Chondrocyte (in vitro differentiated cells): ENCODE results near the gene WDR55. TPM values are rescaled to one million over a fixed set of nuclear protein-coding genes. Genes with fewer than 3 reads are reported as not detected.
"Not testable (repeated sequence)": the region's sequence is repeated elsewhere in the genome, so short reads cannot be mapped to it uniquely, and the experiment has no call there.

Source experiments
- DNase-seq: peaks from one replicate; pipeline ENCODE4 v3.0.0; 2021; ENCODE audit warnings: mixed read lengths, low spot score
- H3K27ac Mint-ChIP-seq: one replicate; pipeline ENCODE4 v1.8.0; 2021; ENCODE audit warnings: mild to moderate bottlenecking, moderate library complexity, mixed read lengths; ENCODE audit not compliant: unreplicated experiment
- H3K27me3 Mint-ChIP-seq: 2 replicates; pipeline ENCODE4 v1.8.0; 2021; ENCODE audit warnings: low read depth, mixed read lengths
- H3K36me3 Mint-ChIP-seq: 2 replicates; pipeline ENCODE4 v1.8.0; 2021; ENCODE audit warnings: low read depth, mixed read lengths
- H3K4me1 Mint-ChIP-seq: 2 replicates; pipeline ENCODE4 v1.8.0; 2021; ENCODE audit warnings: low read depth, mild to moderate bottlenecking, mixed read lengths
- H3K4me3 Mint-ChIP-seq: one replicate; pipeline ENCODE4 v1.8.0; 2021; ENCODE audit warnings: mild to moderate bottlenecking, moderate library complexity, mixed read lengths; ENCODE audit not compliant: unreplicated experiment
- H3K9me3 Mint-ChIP-seq: 2 replicates; pipeline ENCODE4 v1.8.0; 2021; ENCODE audit warnings: low read depth, mixed read lengths
- total RNA-seq: library from RNA; stranded (reverse); gene quantifications from 3 replicates; pipeline ENCODE4 v1.2.1, GENCODE V29; 2021
- TF ChIP-seq, protein P1 (sequence below): fragments of 200-600 bp; sonication (generic); IDR thresholded peaks from 2 replicates; pipeline ENCODE4 v1.5.0; 2021; ENCODE audit warnings: antibody characterized with exemption, mild to moderate bottlenecking, moderate library complexity

Gene WDR55
- total RNA-seq, 1 donor from 2014 or later, result 24.5 TPM

DNA sequence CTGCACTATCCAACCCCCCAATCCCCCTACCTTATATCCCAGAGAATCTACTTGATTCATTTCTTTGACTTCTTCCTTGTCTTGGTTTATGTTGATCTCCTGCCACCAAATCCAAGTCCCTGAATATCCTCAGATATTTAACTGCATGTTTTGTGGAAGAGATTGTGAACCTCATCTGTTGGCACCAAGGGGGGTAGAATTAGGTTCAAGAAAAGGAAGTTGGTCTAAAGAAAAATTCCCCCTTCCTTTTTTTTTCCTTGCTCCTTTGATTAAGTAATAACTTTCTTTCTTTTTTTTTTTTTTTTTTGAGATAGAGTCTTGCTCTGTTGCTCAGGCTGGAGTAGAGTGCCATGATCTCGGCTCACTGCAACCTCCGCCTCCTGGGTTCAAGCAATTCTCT lies 31.2 kb upstream of the WDR55 start:
- H3K4me3 Mint-ChIP-seq, result no peak overlapping the region
- TF ChIP-seq, protein P1, sequence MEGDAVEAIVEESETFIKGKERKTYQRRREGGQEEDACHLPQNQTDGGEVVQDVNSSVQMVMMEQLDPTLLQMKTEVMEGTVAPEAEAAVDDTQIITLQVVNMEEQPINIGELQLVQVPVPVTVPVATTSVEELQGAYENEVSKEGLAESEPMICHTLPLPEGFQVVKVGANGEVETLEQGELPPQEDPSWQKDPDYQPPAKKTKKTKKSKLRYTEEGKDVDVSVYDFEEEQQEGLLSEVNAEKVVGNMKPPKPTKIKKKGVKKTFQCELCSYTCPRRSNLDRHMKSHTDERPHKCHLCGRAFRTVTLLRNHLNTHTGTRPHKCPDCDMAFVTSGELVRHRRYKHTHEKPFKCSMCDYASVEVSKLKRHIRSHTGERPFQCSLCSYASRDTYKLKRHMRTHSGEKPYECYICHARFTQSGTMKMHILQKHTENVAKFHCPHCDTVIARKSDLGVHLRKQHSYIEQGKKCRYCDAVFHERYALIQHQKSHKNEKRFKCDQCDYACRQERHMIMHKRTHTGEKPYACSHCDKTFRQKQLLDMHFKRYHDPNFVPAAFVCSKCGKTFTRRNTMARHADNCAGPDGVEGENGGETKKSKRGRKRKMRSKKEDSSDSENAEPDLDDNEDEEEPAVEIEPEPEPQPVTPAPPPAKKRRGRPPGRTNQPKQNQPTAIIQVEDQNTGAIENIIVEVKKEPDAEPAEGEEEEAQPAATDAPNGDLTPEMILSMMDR, result no peak
- H3K9me3 Mint-ChIP-seq, result no peaks in the 10 kb centered on the region
- no peaks in the 10 kb centered on the region for H3K27me3 Mint-ChIP-seq
- no peak for DNase-seq
- peaks cover 3% of the 10 kb centered on the region for H3K4me1 Mint-ChIP-seq
- H3K27ac Mint-ChIP-seq, result no peak overlapping the region
- H3K36me3 Mint-ChIP-seq, result no peaks in the 10 kb centered on the region

DNA sequence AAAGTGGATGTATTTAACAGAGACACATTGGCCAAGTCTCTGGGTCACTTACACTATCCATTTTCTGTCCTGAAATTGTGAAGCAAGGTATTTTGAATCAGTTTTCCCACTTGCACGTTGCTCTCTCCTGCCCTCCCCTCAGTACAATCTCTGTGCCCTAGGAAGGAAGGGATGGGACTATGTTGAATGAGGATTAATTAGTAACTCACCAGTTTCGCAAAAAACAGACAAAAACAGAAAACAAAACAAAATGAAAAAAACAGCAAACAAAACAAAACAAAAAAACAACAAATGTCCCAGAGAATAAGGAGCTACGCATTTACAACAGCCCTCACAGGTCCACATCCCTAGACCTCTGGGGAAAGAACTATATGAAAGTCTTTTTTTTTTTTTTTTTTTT lies 30.6 kb upstream of the WDR55 start:
- Mint-ChIP-seq H3K4me3 (no peak overlapping the region), H3K4me1 (peaks cover 7% of the 10 kb centered on the region), H3K27ac (no peak overlapping the region), H3K9me3 (no peaks in the 10 kb centered on the region), H3K27me3 (no peaks in the 10 kb centered on the region), H3K36me3 (no peaks in the 10 kb centered on the region)
- TF ChIP-seq, protein P1, result no peak
- DNase-seq, result no peak

DNA sequence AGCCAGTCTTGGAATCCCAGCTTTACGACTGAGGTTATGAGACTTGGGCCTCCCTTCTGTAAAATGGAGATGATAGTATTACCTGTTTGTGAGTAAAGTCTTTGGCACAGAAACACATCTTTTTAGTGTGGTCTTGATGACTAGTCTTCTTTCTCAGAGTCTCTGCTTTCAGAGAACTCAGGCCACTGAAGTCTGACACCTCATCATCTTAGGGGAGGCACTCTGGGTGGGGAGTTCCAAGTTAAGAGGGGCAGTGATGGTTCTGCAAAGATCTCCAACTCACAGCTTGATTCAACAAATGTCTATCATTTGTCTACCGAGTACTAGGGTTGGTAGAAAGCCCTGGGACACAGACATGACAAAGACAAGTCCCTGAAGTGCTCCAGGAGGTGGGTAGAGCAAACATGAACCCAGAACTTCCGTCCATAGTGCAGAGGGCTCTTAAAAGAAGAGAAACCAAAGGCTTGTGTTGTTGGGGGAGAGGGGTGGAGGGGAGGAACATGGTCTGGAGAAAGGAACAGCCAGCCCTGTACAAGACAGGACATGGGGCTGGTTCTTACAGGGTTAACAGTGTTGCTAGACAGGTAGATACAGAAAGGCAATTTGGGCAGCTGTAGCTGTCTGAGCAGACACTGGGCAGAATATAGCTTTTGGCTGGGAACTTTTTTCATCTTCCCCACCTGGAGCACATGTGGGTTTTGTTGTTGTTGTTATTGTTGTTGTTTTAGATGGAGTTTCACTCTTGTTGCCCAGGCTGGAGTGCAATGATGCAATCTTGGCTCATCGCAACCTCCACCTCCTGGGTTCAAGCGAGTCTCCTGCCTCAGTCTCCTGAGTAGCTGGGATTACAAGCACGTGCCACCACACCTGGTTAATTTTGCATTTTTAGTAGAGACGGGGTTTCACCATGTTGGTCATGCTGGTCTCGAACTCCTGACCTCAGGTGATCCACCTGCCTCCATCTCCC lies 29.1 kb upstream of the WDR55 start:
- peaks cover 13% of the 10 kb centered on the region for H3K4me1 Mint-ChIP-seq
- no peaks in the 10 kb centered on the region for H3K36me3 Mint-ChIP-seq
- H3K27me3 Mint-ChIP-seq, result no peaks in the 10 kb centered on the region
- H3K9me3 Mint-ChIP-seq, result no peaks in the 10 kb centered on the region
- TF ChIP-seq, protein P1, result peak; percentile 13
- H3K27ac Mint-ChIP-seq, result no peak overlapping the region
- no peak overlapping the region for H3K4me3 Mint-ChIP-seq
- DNase-seq, result no peak

DNA sequence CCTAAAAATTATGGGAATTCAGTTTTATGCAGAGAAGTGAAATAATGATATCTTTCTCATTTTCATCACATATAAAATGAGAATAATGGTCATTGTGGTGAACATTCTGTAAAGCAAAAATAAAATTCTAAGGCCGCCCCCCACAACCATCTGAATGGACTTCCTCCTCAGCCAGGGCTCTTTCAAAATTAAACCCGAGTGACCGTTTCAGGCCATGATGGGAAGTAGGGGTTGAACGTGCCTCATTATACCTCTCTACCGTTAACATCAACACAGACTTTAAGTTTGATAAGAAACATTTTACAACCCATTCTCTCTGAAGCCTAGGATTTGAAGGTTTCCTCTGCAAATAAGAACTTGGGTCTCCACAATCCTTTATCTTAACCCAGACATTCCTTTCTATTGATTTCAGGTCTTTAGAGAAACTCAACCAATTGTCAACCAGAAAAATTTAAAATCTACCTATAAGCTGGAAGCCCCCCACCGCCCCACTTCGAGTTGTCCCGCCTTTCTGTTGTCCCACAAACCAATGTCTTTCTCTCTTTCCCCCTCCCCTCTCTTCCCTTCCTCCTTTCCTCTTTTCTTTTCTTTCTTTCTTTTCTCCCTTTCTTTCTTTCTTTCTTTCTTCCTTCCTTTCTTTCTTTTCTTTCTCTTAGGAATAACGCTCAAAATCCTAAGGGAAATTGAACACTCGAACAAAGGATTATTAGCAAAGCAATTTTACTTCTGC lies 27.2 kb upstream of the WDR55 start:
- no peaks in the 10 kb centered on the region for H3K9me3 Mint-ChIP-seq
- DNase-seq, result no peak
- no peaks in the 10 kb centered on the region for H3K27me3 Mint-ChIP-seq
- TF ChIP-seq, protein P1, result no peak
- H3K36me3 Mint-ChIP-seq, result no peaks in the 10 kb centered on the region
- H3K27ac Mint-ChIP-seq, result no peak overlapping the region
- no peak overlapping the region for H3K4me3 Mint-ChIP-seq
- peaks cover 15% of the 10 kb centered on the region for H3K4me1 Mint-ChIP-seq

DNA sequence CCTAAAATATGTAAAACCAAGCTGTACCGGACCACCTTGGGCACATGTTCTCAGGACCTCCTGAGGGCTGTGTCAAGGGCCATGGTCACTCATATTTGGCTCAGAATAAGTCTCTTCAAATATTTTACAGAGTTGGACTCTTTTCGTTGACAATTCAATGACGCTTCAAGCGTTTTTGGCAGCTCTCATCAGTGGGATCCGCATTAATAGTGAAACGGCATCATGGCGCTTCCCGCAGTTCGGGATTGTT lies 25.9 kb upstream of the WDR55 start:
- H3K27ac Mint-ChIP-seq, result peak overlapping the region; percentile 90
- H3K36me3 Mint-ChIP-seq, DNase-seq, H3K27me3 Mint-ChIP-seq, H3K9me3 Mint-ChIP-seq: not testable (repeated sequence)
- H3K4me3 Mint-ChIP-seq, result peak overlapping the region; percentile 80
- peaks cover 15% of the 10 kb centered on the region for H3K4me1 Mint-ChIP-seq
